Measurements from ENCODE around the gene OR3A3. TPM values are rescaled to one million over a fixed set of nuclear protein-coding genes. Genes with fewer than 3 reads are reported as not detected.
"Not testable (repeated sequence)": the region's sequence is repeated elsewhere in the genome, so short reads cannot be mapped to it uniquely, and the experiment has no call there.

The OR3A3 gene
- total RNA-seq, result not detected in 2 replicates

- DNase-seq (ENCODE audit: low read depth), result no peak
- FAIRE-seq, result no peak
- H3K4me3 ChIP-seq (ENCODE audit: low read depth, low read length), result no peak within 1 kb of the TSS
- TF ChIP-seq CTCF (IDR thresholded peaks at IDR 0.05; ENCODE audit: insufficient read depth, low read length, severe bottlenecking), result no peak
- no peaks in the 10 kb centered on the region for H3K27me3 ChIP-seq (ENCODE audit: control insufficient read depth, insufficient read depth, low read length)
- no peaks in the 10 kb centered on the region for H3K36me3 ChIP-seq (ENCODE audit: control insufficient read depth, insufficient read depth, low read length)
Measured at GRCh38 chr17:3411070-3411469, at the start of gene OR3A3. TSS of gene OR3A3 (plus strand) at chr17:3411370.

- not testable (repeated sequence) for FAIRE-seq; H3K27me3 ChIP-seq (ENCODE audit: control insufficient read depth, insufficient read depth, low read length); H3K36me3 ChIP-seq (ENCODE audit: control insufficient read depth, insufficient read depth, low read length); H3K4me3 ChIP-seq (ENCODE audit: low read depth, low read length); DNase-seq (ENCODE audit: low read depth)
Measured at GRCh38 chr17:3371167-3371566, 40.0 kb upstream of the OR3A3 start.

- FAIRE-seq, result no peak
Measured at GRCh38 chr17:3378321-3378720, 32.8 kb upstream of the OR3A3 start.

GRCh38 chr17:3381957-3382356, 29.2 kb upstream of the OR3A3 start:
- Histone ChIP-seq H3K27me3 (ENCODE audit: control insufficient read depth, insufficient read depth, low read length) (no peaks in the 10 kb centered on the region), H3K4me3 (ENCODE audit: low read depth, low read length) (no peak overlapping the region), H3K36me3 (ENCODE audit: control insufficient read depth, insufficient read depth, low read length) (no peaks in the 10 kb centered on the region)
- FAIRE-seq (no peak), DNase-seq (ENCODE audit: low read depth) (no peak)
- TF ChIP-seq CTCF (IDR thresholded peaks at IDR 0.05; ENCODE audit: insufficient read depth, low read length, severe bottlenecking), result no peak

More at GRCh38 chr17:3378321-3378720, 32.8 kb upstream of the OR3A3 start:
- Histone ChIP-seq H3K4me3 (ENCODE audit: low read depth, low read length) (no peak overlapping the region), H3K27me3 (ENCODE audit: control insufficient read depth, insufficient read depth, low read length) (no peaks in the 10 kb centered on the region), H3K36me3 (ENCODE audit: control insufficient read depth, insufficient read depth, low read length) (no peaks in the 10 kb centered on the region)
- no peak for TF ChIP-seq CTCF (IDR thresholded peaks at IDR 0.05; ENCODE audit: insufficient read depth, low read length, severe bottlenecking)
- no peak for DNase-seq (ENCODE audit: low read depth)

- H3K4me3 ChIP-seq (ENCODE audit: low read depth, low read length), result peak within 1 kb of the TSS; percentile 8
- no peak for TF ChIP-seq CTCF (IDR thresholded peaks at IDR 0.05; ENCODE audit: insufficient read depth, low read length, severe bottlenecking)
- FAIRE-seq, result no peak
Measured at GRCh38 chr17:3385869-3386816, 25.0 kb upstream of the OR3A3 start, which contains the start of gene OR3A2. TSS of gene OR3A2 (minus strand) at chr17:3386308.

GRCh38 chr17:3389791-3390190, 21.4 kb upstream of the OR3A3 start:
- H3K4me3 ChIP-seq (ENCODE audit: low read depth, low read length), result no peak overlapping the region
- no peak for TF ChIP-seq CTCF (IDR thresholded peaks at IDR 0.05; ENCODE audit: insufficient read depth, low read length, severe bottlenecking)
- no peaks in the 10 kb centered on the region for H3K27me3 ChIP-seq (ENCODE audit: control insufficient read depth, insufficient read depth, low read length)
- H3K36me3 ChIP-seq (ENCODE audit: control insufficient read depth, insufficient read depth, low read length), result no peaks in the 10 kb centered on the region
- FAIRE-seq (no peak), DNase-seq (ENCODE audit: low read depth) (no peak)

More at GRCh38 chr17:3385869-3386816, 25.0 kb upstream of the OR3A3 start, which contains the start of gene OR3A2:
- Histone ChIP-seq H3K27me3 (ENCODE audit: control insufficient read depth, insufficient read depth, low read length) (no peaks in the 10 kb centered on the region), H3K36me3 (ENCODE audit: control insufficient read depth, insufficient read depth, low read length) (no peaks in the 10 kb centered on the region)
- DNase-seq (ENCODE audit: low read depth), result no peak

- peak; percentile 52 for FAIRE-seq
Measured at GRCh38 chr17:3397801-3398200, 13.4 kb upstream of the OR3A3 start.

More at GRCh38 chr17:3397801-3398200, 13.4 kb upstream of the OR3A3 start:
- not testable (repeated sequence) for H3K36me3 ChIP-seq (ENCODE audit: control insufficient read depth, insufficient read depth, low read length); H3K4me3 ChIP-seq (ENCODE audit: low read depth, low read length); DNase-seq (ENCODE audit: low read depth); H3K27me3 ChIP-seq (ENCODE audit: control insufficient read depth, insufficient read depth, low read length)

All from bronchial epithelial cell (primary cell).